NCI-H345 treated with DMSO at 0.1 percent for 48 hours (cell line): ENCODE measurements around the gene TMEM54.

ENCODE experiments used
- DNase-seq: peaks from one replicate; lab custom pipeline; 2025; ENCODE audit not compliant: unreplicated experiment; lab: John Stamatoyannopoulos, UW

The TMEM54 gene

DNA sequence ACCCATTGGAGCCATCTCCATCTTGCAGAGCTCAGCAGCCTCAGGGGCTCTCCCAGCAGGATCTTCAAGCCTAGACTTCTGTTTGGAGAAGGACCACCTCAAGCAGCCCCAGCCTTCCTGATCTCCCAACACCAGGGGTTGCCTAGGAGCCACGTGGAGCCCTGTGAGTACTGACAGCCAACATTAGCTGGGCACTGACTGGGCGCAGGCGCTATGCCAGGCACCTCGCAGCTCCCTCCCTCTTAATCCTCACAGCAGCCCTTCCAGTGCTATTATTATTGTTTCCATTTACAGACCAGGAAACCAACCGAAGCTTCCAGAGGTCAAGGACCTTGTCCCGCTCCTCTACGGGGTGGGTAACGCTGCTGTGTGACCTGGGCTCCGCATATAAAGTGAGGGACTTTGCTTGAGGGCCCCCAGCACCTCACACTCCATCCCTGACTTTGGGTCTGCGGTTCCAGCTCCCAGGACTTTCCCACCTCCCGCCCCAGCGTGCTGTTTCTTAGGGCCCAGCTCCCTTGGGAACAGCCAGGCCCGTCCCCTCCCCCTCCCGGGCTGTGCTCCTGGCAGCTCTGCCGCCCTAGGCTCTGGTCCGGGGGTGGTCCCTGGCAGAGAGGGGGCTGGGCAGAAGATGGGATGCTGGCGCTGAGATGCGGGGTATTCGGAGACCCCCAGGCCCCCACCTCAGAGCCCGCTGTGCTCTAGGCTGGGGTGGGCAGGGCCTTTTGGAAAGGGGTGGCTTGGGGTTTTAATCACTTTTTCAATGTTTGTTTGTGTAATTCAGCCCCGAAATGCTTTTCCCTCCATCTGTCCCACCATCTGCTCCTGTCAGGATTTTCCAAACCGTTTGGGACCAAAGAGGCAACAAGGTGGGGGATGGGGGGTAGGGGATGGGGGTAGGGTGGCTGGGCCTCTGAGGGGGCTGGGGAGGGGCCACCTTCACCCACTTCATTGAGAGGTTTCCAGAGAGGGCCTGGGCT lies 19.0 kb downstream of the TMEM54 start:
- DNase-seq: no peak

DNA sequence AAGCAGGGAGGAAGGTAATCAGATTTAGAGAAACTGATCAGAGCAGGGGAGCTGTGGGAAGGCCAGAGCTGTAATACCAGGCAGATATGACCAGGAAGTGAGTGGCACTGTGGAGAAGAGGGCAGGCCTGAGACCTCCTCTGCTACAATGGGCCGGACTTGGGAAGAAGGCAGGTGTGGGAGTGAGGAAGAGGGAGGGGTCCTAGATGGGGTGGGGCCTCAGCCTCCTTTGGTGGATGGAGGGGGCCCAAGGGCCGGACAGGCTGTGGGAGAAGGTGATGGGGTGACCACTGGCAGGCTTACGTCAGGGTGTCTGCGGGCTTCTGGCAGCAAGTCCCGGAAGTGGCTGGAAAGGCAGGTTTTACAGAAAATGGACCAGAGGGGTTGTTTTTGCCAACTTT lies 19.9 kb downstream of the TMEM54 start:
- DNase-seq: no peak

DNA sequence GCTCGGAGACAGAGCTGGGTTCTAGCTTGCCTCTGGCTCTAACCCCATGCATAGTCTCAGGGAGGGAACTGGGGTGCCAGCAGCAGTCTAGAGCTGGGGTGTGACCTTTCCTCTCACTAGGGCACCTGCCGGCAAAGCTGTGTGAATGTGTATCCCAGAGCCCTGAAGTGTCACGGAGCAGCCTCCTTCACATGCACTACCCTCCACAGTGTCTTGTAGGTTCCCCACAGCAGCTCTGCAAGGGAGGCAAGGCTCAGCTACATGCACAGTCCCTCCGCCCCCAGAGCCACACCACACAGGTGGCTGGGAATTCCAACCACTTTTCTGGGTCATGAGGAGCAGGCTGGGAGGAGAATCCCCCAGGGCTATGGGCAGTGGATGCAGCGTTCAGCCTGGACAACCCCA lies 22.6 kb downstream of the TMEM54 start:
- no peak for DNase-seq

DNA sequence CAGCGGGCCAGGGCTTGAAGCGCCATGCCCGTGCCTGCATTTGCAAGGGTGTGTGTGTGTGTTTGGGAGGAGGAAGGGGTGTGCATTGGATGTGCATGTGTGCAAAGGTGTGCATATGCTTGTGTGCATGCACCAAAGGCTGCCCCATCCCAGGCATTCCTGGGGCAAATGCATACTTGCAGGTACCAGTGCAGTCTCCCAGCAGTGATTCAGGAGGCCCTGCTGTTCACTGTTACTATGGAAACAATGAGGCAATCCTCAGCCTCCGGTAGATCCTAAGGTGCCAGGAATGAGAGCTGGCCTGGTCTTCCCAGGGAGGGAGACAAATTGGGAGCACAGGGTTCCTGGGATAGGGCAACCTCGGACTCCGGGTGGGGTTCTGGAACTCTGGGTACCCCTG lies 23.0 kb downstream of the TMEM54 start:
- DNase-seq: no peak

DNA sequence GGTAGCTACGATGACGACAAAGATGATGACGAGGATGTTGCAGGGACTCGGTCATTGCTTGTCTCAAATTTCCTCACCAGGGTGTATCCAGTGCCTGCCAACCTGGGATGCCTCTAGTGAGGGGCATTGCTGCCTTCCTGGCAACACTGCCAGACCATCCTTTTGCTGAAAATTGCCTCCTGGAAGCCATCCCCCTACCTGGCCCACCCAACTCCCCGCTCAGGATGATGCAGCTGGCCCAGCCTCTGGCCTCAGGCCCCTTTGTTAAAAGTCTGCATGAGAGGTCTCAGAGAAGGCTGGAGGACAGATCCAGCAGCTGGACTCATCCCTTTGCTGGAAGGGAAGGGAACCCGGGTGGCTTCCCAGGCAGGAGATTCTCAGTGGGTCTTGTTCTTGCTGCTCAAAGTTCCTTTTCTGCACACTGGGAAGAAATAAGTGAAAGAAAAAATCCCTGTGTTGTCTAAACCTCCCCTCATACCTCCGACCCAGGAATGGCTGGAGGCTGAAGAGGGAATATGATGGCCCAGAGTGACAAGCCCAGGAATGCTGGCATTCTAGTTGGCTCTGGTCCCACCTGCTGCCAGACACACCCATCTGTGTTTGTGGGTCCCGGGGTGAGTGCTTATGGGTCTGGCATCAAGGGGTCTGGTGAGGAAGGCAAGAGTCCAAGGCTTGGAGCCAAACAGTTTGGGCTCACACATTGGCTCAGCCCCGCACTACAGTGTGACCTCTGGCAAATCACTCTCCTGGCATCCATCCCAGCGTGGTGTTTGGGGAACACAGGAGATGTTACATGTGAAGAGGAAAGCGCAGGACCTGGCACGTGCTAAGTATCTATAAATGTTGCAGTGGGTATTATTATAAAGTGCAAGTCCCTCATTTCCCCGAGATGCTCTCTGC lies 23.7 kb downstream of the TMEM54 start:
- no peak for DNase-seq

DNA sequence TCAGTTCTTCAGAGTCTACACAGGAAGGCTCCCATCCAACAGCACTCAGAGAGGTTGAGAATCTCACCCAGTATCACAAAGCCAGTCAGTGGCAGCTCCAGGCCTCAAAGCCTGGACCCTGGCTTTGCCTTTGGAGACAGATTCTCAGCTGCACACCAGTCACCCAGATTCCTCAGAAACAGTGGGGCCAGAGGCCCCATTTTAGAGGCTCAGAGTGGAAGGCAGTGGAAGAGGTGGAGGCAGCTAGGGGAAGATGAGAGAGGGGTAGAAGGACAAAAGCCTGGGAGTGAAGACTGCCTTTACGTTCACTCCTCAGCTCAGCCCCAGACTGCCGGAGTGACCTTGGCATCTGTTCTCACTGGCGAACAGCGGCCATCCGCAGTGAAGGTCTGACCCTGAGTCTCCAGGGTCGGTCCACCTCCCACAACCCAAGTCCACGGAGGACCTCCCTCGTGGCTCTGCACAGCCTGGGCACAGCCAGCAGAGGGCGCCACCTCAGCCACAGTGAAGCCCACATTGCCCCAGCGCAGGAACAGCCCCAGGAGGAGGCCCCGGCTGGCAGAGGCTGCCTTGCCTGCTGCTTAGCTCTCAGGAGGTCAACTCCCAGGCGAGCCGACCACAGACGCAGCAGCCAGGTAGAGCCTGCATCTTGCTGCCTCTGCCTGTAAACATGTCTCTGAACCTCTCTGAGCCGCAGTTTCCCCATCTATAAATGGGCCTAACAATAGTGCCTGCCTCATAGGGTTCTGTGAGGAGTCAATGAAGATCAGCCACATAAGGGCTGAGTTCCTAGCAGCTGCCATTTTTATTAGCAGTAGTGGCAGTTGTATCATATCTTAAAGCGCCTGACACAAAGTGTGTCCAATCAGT lies 24.6 kb downstream of the TMEM54 start:
- no peak for DNase-seq

DNA sequence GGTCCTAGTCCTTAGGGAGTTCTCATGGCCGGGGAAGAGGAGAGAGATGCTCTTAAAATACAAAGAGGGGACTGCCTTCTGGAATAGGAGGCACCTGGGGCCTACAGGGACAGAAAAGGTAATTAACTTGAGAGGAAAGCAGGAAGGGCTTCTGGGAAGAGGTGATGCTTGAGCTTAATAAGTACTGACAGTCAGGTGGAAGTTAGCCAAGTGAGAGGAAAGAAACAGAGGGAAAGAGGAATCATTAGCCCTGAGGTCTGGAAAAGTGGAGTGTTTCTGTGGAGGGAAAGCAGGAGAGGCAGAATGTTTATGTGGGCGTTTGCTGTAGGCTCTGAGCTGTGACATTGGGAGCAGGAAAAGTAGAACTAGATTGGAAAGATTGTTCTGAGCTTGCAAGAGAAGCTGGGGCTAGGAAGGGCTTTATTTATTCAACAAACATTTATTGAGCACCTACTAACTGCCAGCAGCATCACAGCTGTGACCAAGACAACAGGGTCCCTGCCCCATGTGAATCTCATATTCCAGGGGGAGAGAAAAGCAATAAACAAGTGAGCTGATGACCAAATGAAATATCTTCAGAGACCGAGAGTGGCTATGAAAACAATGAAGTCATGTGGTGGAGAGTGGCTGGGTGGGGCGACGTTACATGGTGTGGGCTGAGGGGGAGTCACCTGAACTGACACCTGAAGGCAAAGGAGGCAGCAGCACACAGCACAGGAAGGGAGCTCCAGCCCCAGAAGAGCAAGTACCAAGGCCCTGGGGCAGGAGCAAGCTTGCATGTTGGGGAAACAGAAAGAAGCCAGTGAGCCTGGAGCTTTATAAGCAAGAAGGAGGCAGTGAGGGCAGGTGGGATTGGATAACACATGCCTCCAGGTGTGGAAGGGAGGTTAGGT lies 26.1 kb downstream of the TMEM54 start:
- no peak for DNase-seq

DNA sequence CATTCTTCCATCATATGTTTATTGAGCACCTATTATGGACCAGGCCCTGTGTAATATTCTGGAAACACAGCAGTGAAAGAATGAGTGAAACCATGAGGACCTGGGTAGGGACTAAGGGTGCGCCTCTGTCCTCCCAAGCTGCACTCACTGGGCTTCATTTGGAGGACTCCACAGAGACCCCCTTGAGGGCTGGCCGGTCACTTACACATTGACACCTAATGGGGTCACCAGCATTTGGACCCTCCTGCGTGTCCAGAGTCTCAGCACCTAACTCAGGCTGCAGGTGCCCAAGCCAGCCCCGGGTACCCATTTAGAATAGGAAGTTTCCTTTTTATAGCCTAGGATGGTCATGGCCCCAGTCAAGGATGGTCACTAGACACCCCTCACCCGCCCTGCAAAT lies 27.7 kb downstream of the TMEM54 start:
- no peak for DNase-seq

DNA sequence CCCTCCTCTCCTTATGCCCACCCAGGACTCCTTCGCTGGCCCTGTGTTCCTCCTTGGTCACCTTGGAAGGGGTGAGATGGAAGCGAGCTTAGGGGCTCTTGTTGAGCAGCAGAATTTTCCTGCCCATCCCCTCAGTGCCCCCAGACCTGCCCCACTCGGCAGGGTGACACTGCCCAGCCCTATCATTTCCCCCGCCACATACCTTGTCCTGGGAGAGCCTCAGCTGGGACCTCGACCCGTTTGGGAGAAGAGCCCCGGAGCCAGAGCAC lies 29.1 kb downstream of the TMEM54 start:
- DNase-seq: no peak

DNA sequence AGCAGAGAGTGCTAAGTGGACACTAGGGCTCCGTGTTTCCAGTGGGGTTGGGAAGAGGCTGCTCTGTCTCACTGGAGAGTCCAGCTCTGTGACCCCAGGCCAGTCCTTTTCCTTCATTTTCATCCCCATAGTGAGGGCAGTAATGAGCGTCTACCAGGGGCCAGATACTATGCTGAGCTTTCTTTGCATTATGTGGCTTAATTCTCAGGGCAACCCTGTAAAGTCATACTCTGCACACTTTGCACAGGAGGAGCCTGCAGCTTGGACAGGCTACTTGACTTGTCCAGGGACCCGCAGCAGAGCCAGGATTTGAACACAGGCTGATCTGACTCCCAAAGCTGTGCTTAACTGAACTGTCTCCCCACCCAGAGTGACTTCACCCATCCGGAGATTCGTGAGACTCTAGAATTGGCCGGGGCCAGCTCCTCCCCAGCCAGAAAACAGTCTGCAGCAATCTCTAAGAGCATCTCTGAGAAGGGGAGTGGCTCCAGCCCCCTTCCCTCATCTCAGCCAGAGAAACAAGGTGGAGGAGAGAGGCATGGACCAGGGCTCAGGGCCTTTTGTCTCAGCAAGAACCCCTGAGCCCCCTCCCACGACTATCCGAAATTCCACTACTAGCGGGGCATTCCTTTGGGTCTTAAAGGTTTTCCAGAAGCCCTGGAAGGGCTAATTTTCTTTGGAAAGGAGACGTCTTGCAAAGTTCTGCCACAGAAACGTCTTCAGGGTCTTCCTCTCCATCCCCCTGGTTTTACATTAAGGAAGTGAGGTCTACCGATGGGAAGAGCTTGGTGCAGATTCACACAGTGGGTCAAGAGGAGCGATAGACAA lies 29.6 kb downstream of the TMEM54 start:
- DNase-seq: no peak

DNA sequence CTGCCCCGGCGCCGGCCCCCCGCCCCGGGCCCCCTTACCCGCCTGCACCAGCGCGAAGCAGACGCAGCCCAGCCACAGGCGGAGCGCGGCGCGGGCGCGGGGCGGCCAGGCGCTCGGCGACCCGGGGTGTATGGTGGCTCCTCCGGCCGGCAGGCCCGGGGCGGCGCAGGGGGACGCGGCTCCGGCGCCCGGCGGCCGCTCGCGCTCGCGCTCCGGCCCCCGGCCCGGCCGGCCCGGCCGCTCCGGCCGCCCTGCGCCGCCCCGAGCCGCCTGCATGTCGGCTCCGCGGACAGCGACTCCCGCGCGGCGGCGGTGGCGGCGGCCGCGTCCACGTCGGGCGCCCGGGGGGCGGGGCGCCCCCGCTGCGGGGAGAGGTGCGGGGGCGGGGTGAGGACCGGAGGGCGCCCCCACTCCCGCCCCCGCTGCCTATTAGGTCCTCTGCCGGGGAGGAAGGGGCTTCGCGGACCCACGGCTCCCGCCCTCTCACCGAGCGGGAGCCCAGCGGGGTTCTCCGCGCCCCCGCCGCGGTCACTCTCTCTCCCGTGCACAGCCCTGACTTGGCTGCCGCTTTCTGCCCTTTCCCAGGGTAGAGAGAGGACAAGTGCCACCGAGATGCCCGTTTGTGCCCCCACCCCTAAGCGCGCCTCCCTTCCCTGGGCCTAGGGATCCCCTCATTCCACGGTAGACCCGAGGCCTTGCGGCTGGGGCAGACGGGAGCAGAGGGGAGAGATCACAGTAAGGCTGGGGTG lies 30.4 kb downstream of the TMEM54 start, which contains the start of gene FNDC5:
FNDC5 (minus strand) TSS at position 298 of the 749 bp plus-strand sequence.
- no peak for DNase-seq

DNA sequence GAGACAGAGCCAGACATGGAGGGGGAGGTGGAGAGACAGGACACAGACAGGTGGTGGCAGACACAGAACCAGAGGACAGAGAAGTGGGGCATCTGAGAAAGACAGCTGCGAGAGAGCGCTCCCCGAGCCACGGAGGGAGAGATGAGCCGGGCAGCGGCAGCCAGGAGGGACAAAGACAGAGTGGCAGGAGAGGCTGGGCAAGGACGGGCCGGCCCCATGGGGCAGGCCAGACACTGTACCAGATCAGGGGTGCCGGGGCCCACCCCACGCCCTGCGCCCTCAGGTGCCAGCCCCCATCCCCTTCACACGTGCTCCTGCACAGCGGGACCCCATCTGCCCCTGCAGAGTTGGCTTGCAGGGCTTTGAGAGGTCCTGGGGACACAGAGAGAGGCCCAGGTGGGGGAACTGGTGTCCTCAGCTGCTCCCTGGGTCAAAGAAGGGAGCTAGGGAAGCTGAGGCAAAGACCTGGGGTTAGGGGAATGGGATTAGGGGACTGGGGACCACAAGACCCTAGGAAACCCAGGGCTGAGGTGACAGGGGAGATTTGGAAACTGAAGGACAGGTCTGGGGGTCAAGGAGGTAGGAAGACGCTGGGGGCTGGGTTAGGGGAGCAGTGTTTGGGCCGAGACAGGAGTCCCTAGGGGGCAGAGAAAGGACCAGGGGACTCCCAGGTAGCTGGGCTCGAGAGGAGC lies 31.1 kb downstream of the TMEM54 start:
- DNase-seq: no peak

DNA sequence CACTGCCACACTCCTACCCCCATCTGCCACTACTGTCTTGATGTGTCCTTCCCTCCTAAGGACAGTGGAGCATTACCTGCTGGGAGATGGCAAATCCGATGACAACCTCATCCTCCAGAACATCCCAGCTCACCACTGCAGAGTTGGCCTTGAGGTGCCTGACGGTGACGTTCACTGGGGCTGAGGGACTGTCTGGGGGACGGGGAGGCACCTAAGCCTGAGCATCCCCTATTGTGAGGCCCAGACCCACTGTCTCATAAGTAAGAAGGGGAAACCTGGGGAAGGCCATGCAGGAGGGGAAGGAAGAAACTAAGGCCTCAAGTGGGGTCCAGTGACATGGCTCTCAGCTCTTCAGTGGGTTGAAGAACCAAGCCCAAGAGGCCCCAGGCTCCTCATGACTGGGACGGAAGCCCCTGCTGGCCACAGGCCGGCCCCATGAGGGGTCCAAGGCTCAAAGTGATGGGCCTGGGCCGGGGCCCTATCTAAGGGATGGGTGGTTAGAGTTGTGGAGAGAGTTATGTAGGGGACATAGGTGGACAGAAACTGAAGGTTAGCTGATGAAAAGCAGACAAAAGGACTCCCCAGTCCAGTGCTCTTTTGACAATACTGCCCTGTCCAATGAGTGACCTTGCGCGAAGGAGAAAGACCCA lies 32.3 kb downstream of the TMEM54 start:
- DNase-seq: no peak

DNA sequence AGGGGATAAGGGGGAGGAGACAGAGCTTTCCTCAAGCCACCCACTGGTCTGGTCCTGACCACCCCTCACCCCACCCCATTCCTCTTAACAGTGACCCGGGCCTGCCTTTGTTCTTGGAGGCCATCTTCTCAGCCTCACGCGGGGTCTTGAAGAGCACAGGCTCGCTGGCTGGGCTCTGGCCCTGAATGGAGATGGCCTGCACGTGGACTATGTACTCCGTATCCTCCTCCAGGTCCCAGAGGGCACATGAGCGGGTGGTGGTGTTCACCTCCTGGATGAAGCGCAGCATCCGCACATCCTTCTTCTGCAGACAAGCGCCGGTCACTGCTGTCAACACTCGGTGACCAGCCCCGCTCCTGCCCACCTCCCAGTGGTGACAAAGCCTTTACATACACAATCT lies 33.1 kb downstream of the TMEM54 start:
- no peak for DNase-seq

DNA sequence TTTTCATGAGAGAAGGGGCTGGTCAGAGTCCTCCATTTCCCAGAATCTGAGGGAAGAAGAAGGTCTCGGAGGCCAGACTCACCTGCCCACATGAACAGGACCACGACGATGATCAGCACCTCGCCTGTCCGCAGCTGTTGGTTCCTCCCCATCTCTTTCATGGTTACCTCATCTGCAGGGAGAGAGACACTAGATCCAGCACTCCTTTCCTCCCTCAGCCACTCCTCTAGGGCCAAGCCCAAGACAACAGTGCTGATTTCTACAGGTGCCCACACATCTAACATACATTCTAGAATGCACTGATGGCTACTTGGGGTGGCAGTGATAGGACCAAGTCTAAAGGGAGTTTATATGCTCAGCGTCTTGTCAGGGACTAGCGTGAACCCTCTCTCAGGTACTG lies 33.5 kb downstream of the TMEM54 start:
- DNase-seq: no peak

DNA sequence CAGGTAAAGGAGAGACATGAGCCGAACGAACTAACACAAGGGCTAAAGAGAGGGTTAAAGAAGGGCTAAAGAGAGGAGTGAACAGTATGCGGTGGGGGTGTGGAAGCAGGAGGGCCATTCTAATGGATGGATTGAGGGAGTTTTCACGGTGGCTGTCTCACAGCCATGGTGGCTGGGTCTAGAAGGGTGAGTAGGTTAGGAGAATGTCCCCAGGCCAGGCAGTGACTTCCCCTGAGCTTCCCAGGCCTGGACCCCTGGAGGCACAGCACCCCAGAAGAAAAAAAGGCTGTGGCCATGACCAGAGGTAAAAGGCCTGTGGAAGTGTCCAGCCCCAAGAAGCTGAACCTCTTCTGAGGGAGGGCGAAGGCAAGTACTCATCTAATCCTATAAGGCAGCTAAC lies 34.0 kb downstream of the TMEM54 start:
- no peak for DNase-seq

DNA sequence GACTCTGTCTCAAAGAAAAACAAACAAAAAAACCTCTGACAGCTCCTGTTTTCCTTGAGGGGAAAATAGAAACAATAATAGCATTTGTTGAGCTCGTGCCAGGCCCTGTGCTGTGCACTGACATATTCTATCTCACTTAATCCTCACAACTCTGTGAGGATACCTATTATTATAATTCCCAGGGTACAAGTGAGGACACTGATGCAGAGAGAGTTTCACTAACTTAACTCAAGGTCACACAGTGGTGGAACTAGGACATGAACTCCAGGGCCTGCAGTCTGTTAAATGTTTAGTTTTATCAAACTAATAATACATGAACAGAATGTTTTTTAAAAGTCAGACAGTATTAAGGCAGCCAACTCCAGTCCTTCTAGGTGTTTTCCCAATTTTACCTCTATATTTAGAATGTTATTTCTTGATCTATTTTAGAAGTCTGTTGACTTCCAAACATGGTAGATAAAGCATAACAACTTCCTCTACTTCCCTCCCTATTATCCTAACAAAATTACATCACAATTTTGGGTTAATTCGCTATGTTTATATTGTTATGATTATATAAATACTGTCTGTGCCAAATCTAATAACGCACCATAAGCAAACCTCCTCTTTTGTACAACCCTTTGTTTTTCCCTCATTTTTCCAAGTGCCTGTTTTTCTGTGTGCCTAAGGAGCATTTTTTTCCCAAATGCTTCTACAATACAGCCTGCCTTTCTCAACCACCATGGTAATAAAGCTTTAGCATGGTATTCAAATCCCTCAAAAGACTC lies 35.4 kb downstream of the TMEM54 start:
- DNase-seq: no peak
